ENCODE data around the gene PICK1. TPM values are rescaled to one million over a fixed set of nuclear protein-coding genes. Genes with fewer than 3 reads are reported as not detected.

PICK1 gene
- total and polyA plus RNA-seq, 10 of the 15 experiments (the other 5 are each of a cell fraction or from before 2014, with no cell fraction given): 0.07 to 19.2 (median 10.9) TPM

DNA sequence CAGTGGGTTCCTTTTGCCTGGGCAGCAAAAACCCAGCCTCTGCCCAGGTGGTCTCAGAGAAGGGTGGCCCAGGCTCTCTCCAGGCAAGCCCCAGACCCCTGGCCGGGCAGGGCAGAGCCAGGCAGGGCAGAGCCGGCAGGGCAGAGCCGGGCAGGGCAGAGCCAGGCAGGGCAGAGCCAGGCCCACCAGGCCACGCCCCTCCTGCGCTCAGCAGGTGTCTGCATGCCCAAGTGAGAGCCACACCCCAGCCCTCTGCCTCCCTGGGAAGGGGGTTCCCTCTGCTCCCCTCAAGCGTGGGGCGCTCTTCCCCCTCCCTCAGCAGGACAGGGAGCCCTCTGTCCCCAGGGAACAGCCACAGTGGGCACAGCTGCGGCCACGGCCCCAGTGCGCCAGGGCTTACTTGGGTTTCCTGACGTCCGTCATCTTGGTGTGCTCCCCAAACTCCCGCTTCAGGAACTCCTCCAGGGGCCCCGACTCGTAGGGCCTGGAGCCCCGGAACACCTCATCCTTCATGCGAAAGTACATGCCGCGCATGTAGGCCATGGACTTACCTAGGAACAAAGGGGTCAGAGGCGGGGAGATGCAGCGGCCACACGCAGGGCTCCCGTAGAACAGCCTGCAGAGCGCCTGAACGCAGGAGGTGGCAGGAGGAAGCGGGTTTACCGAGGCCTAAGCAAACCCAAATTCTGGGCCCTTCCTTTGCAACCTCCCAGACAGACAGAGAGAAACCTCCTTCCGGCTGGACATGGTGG lies 63.3 kb downstream of the PICK1 start:
- no peak for TF ChIP-seq TCF12 (IDR thresholded peaks at IDR 0.05; ENCODE audit: low read depth, low read length)
- TF ChIP-seq ZNF24 (IDR thresholded peaks at IDR 0.05): no peak
- no peak for TF ChIP-seq E2F8 (IDR thresholded peaks at IDR 0.05; ENCODE audit: low read depth, partially characterized antibody)
- TF ChIP-seq, protein P1, sequence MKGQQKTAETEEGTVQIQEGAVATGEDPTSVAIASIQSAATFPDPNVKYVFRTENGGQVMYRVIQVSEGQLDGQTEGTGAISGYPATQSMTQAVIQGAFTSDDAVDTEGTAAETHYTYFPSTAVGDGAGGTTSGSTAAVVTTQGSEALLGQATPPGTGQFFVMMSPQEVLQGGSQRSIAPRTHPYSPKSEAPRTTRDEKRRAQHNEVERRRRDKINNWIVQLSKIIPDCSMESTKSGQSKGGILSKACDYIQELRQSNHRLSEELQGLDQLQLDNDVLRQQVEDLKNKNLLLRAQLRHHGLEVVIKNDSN (IDR thresholded peaks at IDR 0.05; ENCODE audit: borderline replicate concordance, extremely low read length, insufficient read depth, low read depth, low read length): no peak
- TF ChIP-seq NKRF (conservative IDR thresholded peaks at IDR 0.05): no peak
- no peak for TF ChIP-seq YBX1 (IDR thresholded peaks at IDR 0.05)
- no peak for TF ChIP-seq ZBED1 (IDR thresholded peaks at IDR 0.05; ENCODE audit: borderline replicate concordance)
- TF ChIP-seq, protein P2, sequence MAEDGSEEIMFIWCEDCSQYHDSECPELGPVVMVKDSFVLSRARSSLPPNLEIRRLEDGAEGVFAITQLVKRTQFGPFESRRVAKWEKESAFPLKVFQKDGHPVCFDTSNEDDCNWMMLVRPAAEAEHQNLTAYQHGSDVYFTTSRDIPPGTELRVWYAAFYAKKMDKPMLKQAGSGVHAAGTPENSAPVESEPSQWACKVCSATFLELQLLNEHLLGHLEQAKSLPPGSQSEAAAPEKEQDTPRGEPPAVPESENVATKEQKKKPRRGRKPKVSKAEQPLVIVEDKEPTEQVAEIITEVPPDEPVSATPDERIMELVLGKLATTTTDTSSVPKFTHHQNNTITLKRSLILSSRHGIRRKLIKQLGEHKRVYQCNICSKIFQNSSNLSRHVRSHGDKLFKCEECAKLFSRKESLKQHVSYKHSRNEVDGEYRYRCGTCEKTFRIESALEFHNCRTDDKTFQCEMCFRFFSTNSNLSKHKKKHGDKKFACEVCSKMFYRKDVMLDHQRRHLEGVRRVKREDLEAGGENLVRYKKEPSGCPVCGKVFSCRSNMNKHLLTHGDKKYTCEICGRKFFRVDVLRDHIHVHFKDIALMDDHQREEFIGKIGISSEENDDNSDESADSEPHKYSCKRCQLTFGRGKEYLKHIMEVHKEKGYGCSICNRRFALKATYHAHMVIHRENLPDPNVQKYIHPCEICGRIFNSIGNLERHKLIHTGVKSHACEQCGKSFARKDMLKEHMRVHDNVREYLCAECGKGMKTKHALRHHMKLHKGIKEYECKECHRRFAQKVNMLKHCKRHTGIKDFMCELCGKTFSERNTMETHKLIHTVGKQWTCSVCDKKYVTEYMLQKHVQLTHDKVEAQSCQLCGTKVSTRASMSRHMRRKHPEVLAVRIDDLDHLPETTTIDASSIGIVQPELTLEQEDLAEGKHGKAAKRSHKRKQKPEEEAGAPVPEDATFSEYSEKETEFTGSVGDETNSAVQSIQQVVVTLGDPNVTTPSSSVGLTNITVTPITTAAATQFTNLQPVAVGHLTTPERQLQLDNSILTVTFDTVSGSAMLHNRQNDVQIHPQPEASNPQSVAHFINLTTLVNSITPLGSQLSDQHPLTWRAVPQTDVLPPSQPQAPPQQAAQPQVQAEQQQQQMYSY (CRISPR knock-in tag; IDR thresholded peaks at IDR 0.05): no peak
- TF ChIP-seq, protein P3, sequence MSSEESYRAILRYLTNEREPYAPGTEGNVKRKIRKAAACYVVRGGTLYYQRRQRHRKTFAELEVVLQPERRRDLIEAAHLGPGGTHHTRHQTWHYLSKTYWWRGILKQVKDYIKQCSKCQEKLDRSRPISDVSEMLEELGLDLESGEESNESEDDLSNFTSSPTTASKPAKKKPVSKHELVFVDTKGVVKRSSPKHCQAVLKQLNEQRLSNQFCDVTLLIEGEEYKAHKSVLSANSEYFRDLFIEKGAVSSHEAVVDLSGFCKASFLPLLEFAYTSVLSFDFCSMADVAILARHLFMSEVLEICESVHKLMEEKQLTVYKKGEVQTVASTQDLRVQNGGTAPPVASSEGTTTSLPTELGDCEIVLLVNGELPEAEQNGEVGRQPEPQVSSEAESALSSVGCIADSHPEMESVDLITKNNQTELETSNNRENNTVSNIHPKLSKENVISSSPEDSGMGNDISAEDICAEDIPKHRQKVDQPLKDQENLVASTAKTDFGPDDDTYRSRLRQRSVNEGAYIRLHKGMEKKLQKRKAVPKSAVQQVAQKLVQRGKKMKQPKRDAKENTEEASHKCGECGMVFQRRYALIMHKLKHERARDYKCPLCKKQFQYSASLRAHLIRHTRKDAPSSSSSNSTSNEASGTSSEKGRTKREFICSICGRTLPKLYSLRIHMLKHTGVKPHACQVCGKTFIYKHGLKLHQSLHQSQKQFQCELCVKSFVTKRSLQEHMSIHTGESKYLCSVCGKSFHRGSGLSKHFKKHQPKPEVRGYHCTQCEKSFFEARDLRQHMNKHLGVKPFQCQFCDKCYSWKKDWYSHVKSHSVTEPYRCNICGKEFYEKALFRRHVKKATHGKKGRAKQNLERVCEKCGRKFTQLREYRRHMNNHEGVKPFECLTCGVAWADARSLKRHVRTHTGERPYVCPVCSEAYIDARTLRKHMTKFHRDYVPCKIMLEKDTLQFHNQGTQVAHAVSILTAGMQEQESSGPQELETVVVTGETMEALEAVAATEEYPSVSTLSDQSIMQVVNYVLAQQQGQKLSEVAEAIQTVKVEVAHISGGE (CRISPR knock-in tag; IDR thresholded peaks at IDR 0.05): no peak
- Histone ChIP-seq H3K27me3 (replicated peaks in 1 of 2; ENCODE audit: control insufficient read depth in 2 of 2, insufficient read depth in 2 of 2, low read length in 1 of 2) (no peaks in the 10 kb centered on the region), H3K9ac (ENCODE audit: control insufficient read depth, insufficient read depth, low read length) (no peak overlapping the region), H3K4me2 (ENCODE audit: control insufficient read depth, insufficient read depth) (no peak overlapping the region), H3K4me1 (ENCODE audit: control insufficient read depth, insufficient read depth, low read length) (no peaks in the 10 kb centered on the region), H3K36me3 (ENCODE audit: control insufficient read depth in 2 of 2, insufficient read depth in 2 of 2, low read length in 1 of 2) (no peaks in the 10 kb centered on the region; a peak in 2 of 4 replicates), H3K4me3 (no peak overlapping the region), H3K27ac (ENCODE audit: control insufficient read depth, insufficient read depth) (no peak overlapping the region), H3K79me2 (ENCODE audit: control insufficient read depth, insufficient read depth, low read length) (no peaks in the 10 kb centered on the region), H2AFZ (ENCODE audit: control insufficient read depth, low read depth, low read length) (no peak overlapping the region), H4K20me1 (ENCODE audit: control insufficient read depth, insufficient read depth) (no peaks in the 10 kb centered on the region), H3K9me3 (replicated peaks; ENCODE audit: control insufficient read depth, insufficient read depth, low read length) (no peaks in the 10 kb centered on the region)
- ATAC-seq: no peak
- CTCF ChIA-PET: no interaction called here
- in situ Hi-C loops (cut with MboI): no loop called here
- RAD21 ChIA-PET (ENCODE audit: unreplicated experiment): no interaction called here
- SMC1A ChIA-PET (ENCODE audit: uncharacterized antibody, unreplicated experiment): no interaction called here
- FAIRE-seq: no peak
- intact Hi-C loops (cut with micrococcal nuclease; ENCODE audit: unreplicated experiment): no loop called here
- no TSS peak for BruUV-seq (replicated peaks)
- no peak for DNase-seq (ENCODE audit: low read depth, low spot score)
- POLR2A ChIA-PET: no interaction called here
- 88% methylated on average over 28 of the region's 28 CpGs for WGBS (ENCODE audit: insufficient coverage, insufficient replicate concordance, low lambda C conversion rate, missing lambda C conversion rate)
